GM12864 (cell line): ENCODE measurements around the gene LRRC52.
"Not testable (repeated sequence)": the region's sequence is repeated elsewhere in the genome, so short reads cannot be mapped to it uniquely, and the experiment has no call there.

Source experiments
- DNase-seq: peaks from one replicate; pipeline ENCODE4 v3.0.0-alpha.2; 2011; ENCODE audit warnings: low read depth
- H3K4me3 ChIP-seq: 2 replicates; pipeline ENCODE4 v1.5.1; 2011; ENCODE audit warnings: mild to moderate bottlenecking, low read depth, low read length, control low read depth
- CTCF ChIP-seq: IDR thresholded peaks from 2 replicates; pipeline ENCODE4 v1.5.1; 2011; ENCODE audit warnings: low read depth, mild to moderate bottlenecking, moderate library complexity, low read length, control low read depth, inconsistent platforms; ENCODE audit errors: missing control alignments

Gene LRRC52

DNA sequence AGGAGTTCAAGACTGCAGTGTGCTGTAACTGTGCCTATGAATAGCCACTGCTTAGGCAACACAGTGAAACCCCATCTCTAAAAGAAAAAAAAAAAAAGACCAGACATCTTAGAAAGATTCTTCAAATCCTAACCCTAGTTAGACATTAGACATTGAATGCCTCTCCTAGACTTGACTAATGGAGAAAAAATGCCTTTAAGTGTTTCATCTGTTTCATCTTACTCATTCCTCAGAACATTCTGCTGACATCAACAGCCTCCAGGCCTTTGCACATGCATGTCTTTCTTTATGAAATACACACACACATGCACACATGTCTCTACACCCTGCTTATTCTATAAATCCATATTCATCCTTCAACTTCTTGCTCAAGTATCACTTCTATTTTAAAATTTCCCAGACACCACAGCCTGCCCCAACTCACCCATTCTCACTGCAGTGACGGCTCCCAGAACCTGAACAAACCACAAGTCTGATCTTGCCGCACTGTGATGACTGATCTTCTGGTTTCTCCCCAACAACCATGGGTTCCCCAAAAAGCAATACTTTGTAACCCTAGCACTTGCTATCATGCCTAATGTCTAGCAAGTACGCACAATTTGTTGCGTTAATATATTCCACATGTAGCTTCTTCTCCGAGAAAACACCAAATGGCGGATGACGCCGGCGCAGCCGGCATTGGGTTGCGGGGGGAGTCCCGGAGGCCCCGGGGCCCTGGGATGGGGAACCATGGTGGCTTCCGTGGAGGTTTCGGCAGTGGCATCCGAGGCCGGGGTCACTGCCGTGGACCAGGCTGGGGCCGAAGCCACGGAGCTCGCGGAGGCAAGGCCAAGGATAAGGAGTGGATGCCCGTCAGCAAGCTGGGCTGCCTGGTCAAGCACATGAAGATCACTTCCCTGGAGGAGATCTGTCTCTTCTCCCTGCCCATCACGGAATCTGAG, 37.4 kb downstream of the LRRC52 start:
- DNase-seq: no peak
- TF ChIP-seq CTCF: no peak
- H3K4me3 ChIP-seq: no peak overlapping the region

- no peak for TF ChIP-seq CTCF
- DNase-seq: no peak
- no peak overlapping the region for H3K4me3 ChIP-seq
These were observed 38.1 kb downstream of the LRRC52 start for GRCh38 chr1:165581926-165582325.

GRCh38 chr1:165586398-165586797, 42.6 kb downstream of the LRRC52 start:
- no peak overlapping the region for H3K4me3 ChIP-seq
- DNase-seq: no peak
- no peak for TF ChIP-seq CTCF

DNA sequence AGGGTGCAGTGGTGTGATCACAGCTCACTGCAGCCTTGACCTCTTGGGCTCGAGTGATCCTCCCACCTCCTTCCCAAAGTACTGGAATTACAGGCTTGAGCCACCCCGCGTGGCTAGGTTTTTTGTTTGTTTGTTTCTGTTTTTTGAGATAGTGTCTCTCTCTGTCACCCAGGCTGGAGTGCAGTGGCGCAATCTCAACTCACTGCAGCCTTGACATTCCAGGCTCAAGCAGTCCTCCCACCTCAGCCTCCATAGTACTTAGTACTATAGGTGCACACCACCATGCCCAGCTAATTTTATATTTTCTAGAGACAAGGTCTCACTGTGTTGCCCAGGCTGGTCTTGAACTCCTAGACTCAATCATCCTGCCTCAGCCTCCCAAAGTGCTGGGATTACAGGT, 47.6 kb downstream of the LRRC52 start:
- DNase-seq, H3K4me3 ChIP-seq: not testable (repeated sequence)

- DNase-seq: peak; percentile 51
- H3K4me3 ChIP-seq: no peak overlapping the region
- peak; percentile 79 for TF ChIP-seq CTCF
These were observed 49.4 kb downstream of the LRRC52 start for GRCh38 chr1:165592945-165593823.

DNA sequence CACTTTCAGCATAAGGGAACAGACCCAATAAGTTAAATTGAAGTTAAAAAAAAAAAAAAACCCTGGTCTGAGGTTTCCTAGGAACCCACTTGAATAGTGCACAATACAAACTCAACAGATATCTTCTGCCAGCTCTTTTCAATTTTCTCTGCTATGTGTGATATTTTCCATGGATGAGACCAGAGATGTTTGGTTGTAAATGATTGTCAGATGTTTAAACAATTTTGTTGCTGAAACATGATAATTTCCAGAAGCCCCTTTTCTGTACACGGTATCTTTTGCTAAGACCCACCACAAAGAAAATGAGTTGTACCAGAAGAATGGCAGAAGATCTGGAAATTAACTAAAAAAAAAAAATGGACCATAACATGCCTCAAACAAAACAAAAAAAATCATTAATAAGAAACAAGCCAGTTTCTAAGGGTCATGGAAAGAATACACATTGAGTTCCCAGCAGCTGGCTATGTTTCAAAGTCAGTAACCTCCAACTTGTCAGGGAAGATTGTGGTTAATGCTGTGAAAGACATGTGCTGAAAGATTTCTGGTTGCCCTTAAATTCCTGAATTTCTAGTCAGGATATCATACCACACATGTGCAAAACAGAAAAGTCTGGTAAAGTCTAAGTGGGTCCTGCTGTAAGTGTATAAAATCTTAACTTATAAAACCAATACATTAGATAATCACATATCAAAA, 51.6 kb downstream of the LRRC52 start:
- no peak overlapping the region for H3K4me3 ChIP-seq
- no peak for DNase-seq
- no peak for TF ChIP-seq CTCF
